SH-SY5Y (cell line): ENCODE data around the gene C12orf43.

Source experiments
- GATA2 ChIP-seq: IDR thresholded peaks from 2 replicates; pipeline ENCODE4 v1.6.1; 2011; ENCODE audit warnings: mild to moderate bottlenecking, low read depth, low read length
- GATA3 ChIP-seq: IDR thresholded peaks from 2 replicates; pipeline ENCODE4 v1.6.1; 2011; ENCODE audit warnings: low read depth, mild to moderate bottlenecking, low read length, moderate library complexity

- TF ChIP-seq GATA3 (no peak), GATA2 (no peak)
These were observed 41.5 kb upstream of the C12orf43 start for GRCh38 chr12:121057794-121058193.
